Astrocyte (in vitro differentiated cells and primary cell): ENCODE data around the gene CKAP2. TPM values are rescaled to one million over a fixed set of nuclear protein-coding genes. Genes with fewer than 3 reads are reported as not detected.

Experiments
- DNase-seq: peaks from one replicate; pipeline ENCODE4 v3.0.0-alpha.2; 2010; ENCODE audit warnings: low read depth
- FAIRE-seq: peaks from 2 replicates; lab custom pipeline; 2011; peaks lifted over from hg19 to GRCh38; lab: Jason Lieb, UNC
- H2AFZ ChIP-seq: 2 replicates; pipeline ENCODE4 v1.6.0; 2012; ENCODE audit warnings: low read depth, low read length, inconsistent platforms
- H3K27ac ChIP-seq: 2 replicates; pipeline ENCODE4 v1.5.1; 2011; ENCODE audit warnings: low read depth, low read length, inconsistent platforms
- H3K27me3 ChIP-seq: 2 replicates; pipeline ENCODE4 v1.6.0; 2011; ENCODE audit warnings: low read length, inconsistent platforms; ENCODE audit not compliant: insufficient read depth
- H3K36me3 ChIP-seq: 2 replicates; pipeline ENCODE4 v1.5.1; 2011; ENCODE audit warnings: low read length, inconsistent platforms; ENCODE audit not compliant: insufficient read depth
- H3K4me1 ChIP-seq: 2 replicates; pipeline ENCODE4 v1.5.1; 2011; ENCODE audit warnings: low read length, inconsistent platforms; ENCODE audit not compliant: insufficient read depth
- H3K4me2 ChIP-seq: 2 replicates; pipeline ENCODE4 v1.6.0; 2012; ENCODE audit warnings: low read length, inconsistent platforms
- H3K4me3 ChIP-seq: 2 replicates; pipeline ENCODE4 v1.5.1; 2011; ENCODE audit warnings: low read depth, mild to moderate bottlenecking, low read length, inconsistent platforms; ENCODE audit not compliant: insufficient read depth
- H3K79me2 ChIP-seq: 2 replicates; pipeline ENCODE4 v1.6.0; 2012; ENCODE audit warnings: mild to moderate bottlenecking, low read length, inconsistent platforms; ENCODE audit not compliant: insufficient read depth
- H3K9ac ChIP-seq: 2 replicates; pipeline ENCODE4 v1.6.0; 2012; ENCODE audit warnings: mild to moderate bottlenecking, low read length, inconsistent platforms
- H3K9me3 ChIP-seq: 2 replicates; pipeline ENCODE4 v1.5.1; 2012; ENCODE audit warnings: low read depth, mild to moderate bottlenecking, low read length, inconsistent platforms; ENCODE audit not compliant: insufficient read depth
- H4K20me1 ChIP-seq: 2 replicates; pipeline ENCODE4 v1.6.0; 2012; ENCODE audit warnings: low read length, inconsistent platforms; ENCODE audit not compliant: insufficient read depth
- H3K27ac Mint-ChIP-seq: one replicate; pipeline ENCODE4 v1.8.0; 2021; ENCODE audit warnings: mild to moderate bottlenecking, mixed read lengths; ENCODE audit not compliant: unreplicated experiment
- H3K27me3 Mint-ChIP-seq: one replicate; pipeline ENCODE4 v1.8.0; 2021; ENCODE audit warnings: low read depth, mixed read lengths; ENCODE audit not compliant: unreplicated experiment
- H3K36me3 Mint-ChIP-seq: one replicate; pipeline ENCODE4 v1.8.0; 2021; ENCODE audit warnings: low read depth, mixed read lengths; ENCODE audit not compliant: unreplicated experiment
- H3K4me1 Mint-ChIP-seq: one replicate; pipeline ENCODE4 v1.8.0; 2021; ENCODE audit warnings: low read depth, mixed read lengths; ENCODE audit not compliant: unreplicated experiment
- H3K4me3 Mint-ChIP-seq: one replicate; pipeline ENCODE4 v1.8.0; 2021; ENCODE audit warnings: mild to moderate bottlenecking, moderate library complexity, mixed read lengths; ENCODE audit not compliant: unreplicated experiment
- H3K9me3 Mint-ChIP-seq: one replicate; pipeline ENCODE4 v1.8.0; 2021; ENCODE audit warnings: mild to moderate bottlenecking, mixed read lengths; ENCODE audit not compliant: unreplicated experiment
- CTCF ChIP-seq: IDR thresholded peaks from 2 replicates; pipeline ENCODE4 v1.5.1; 2011; ENCODE audit warnings: low read depth, mild to moderate bottlenecking, inconsistent platforms, low read length, moderate library complexity; ENCODE audit not compliant: insufficient read depth
- EZH2 ChIP-seq: IDR thresholded peaks from 2 replicates; pipeline ENCODE4 v1.6.1; 2012; ENCODE audit warnings: mild to moderate bottlenecking, low read length, inconsistent platforms; ENCODE audit not compliant: insufficient read depth
- total RNA-seq: library from RNA; stranded (reverse); gene quantifications from 2 replicates; pipeline ENCODE4 v1.2.1, GENCODE V29; 2021

The CKAP2 gene
- total RNA-seq, 1 donor from 2014 or later: 48.4 TPM

- H3K27ac Mint-ChIP-seq: no peak overlapping the region
- TF ChIP-seq CTCF (no peak), EZH2 (no peak)
- peak; percentile 59 for FAIRE-seq
- peak overlapping the region; percentile 72 for H3K4me2 ChIP-seq
- peaks cover 12% of the 10 kb centered on the region for H3K79me2 ChIP-seq
- peak; percentile 80 for DNase-seq
- peaks cover 10% of the 10 kb centered on the region for H3K4me1 Mint-ChIP-seq
- H3K4me3 ChIP-seq: no peak overlapping the region
- no peaks in the 10 kb centered on the region for H4K20me1 ChIP-seq
- no peaks in the 10 kb centered on the region for H3K9me3 Mint-ChIP-seq
- peaks cover 13% of the 10 kb centered on the region for H3K36me3 Mint-ChIP-seq
- H3K27me3 ChIP-seq: no peaks in the 10 kb centered on the region
- peak overlapping the region; percentile 11 for H3K27ac ChIP-seq
- no peak overlapping the region for H3K4me3 Mint-ChIP-seq
- no peak overlapping the region for H3K9ac ChIP-seq
- peaks cover 35% of the 10 kb centered on the region for H3K36me3 ChIP-seq
- H3K27me3 Mint-ChIP-seq: no peaks in the 10 kb centered on the region
- H3K4me1 ChIP-seq: peaks cover 26% of the 10 kb centered on the region
- no peak overlapping the region for H2AFZ ChIP-seq
- H3K9me3 ChIP-seq: no peaks in the 10 kb centered on the region
Measured at GRCh38 chr13:52428295-52428694, 27.0 kb upstream of the CKAP2 start.

DNA sequence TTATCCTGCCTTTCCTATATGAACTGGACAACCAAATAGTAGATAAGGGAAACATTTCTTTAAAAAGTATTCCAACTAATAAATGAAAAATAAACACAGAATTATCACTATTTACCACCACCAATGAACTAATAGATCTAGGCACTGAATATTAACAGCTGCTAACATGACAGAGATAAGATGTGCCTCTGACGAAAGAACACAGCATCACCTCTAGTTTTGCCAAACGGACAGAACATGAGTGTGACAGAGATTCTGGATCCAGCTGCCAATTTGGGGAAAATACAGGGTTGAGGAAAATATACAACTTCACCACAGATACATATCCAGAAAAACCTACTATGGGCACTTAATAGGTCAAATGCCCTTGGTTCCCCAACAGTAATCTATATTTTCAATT lies 22.8 kb upstream of the CKAP2 start:
- Histone ChIP-seq H3K9me3 (no peaks in the 10 kb centered on the region), H3K79me2 (peaks cover 12% of the 10 kb centered on the region), H3K4me1 (peaks cover 26% of the 10 kb centered on the region), H3K36me3 (peaks cover 29% of the 10 kb centered on the region), H4K20me1 (no peaks in the 10 kb centered on the region), H3K27me3 (no peaks in the 10 kb centered on the region), H3K4me2 (no peak overlapping the region), H3K9ac (no peak overlapping the region), H2AFZ (no peak overlapping the region), H3K27ac (no peak overlapping the region), H3K4me3 (no peak overlapping the region)
- no peak overlapping the region for H3K27ac Mint-ChIP-seq
- no peaks in the 10 kb centered on the region for H3K27me3 Mint-ChIP-seq
- no peak for TF ChIP-seq EZH2
- TF ChIP-seq CTCF: no peak
- FAIRE-seq (no peak), DNase-seq (no peak)
- H3K9me3 Mint-ChIP-seq: no peaks in the 10 kb centered on the region
- peaks cover 18% of the 10 kb centered on the region for H3K36me3 Mint-ChIP-seq
- H3K4me3 Mint-ChIP-seq: no peak overlapping the region
- peaks cover 11% of the 10 kb centered on the region for H3K4me1 Mint-ChIP-seq

GRCh38 chr13:52446265-52446664 lies 9.0 kb upstream of the CKAP2 start:
- Histone ChIP-seq H3K27ac (no peak overlapping the region), H4K20me1 (peaks cover 22% of the 10 kb centered on the region), H3K79me2 (peaks cover 80% of the 10 kb centered on the region), H3K9me3 (no peaks in the 10 kb centered on the region), H3K4me1 (peaks cover 19% of the 10 kb centered on the region), H3K4me2 (no peak overlapping the region), H3K9ac (no peak overlapping the region), H3K27me3 (no peaks in the 10 kb centered on the region), H2AFZ (no peak overlapping the region), H3K36me3 (peaks cover 10% of the 10 kb centered on the region), H3K4me3 (no peak overlapping the region)
- DNase-seq: no peak
- H3K27ac Mint-ChIP-seq: no peak overlapping the region
- no peak for FAIRE-seq
- peaks cover 12% of the 10 kb centered on the region for H3K4me1 Mint-ChIP-seq
- no peaks in the 10 kb centered on the region for H3K9me3 Mint-ChIP-seq
- H3K36me3 Mint-ChIP-seq: peaks cover 1% of the 10 kb centered on the region
- no peak for TF ChIP-seq EZH2
- no peak for TF ChIP-seq CTCF
- H3K4me3 Mint-ChIP-seq: no peak overlapping the region
- no peaks in the 10 kb centered on the region for H3K27me3 Mint-ChIP-seq
